MM.1S (cell line): Measurements from ENCODE around the gene SMC1B.

Experiments used
- EZH2 ChIP-seq: fragments of 300-600 bp; sonication (generic); optimal IDR thresholded peaks from 2 replicates; pipeline ENCODE3; 2017; ENCODE audit warnings: low read depth, mild to moderate bottlenecking, antibody characterized with exemption, low read length, mixed read lengths
- EZH2phosphoT487 ChIP-seq: fragments of 300-600 bp; sonication (generic); IDR thresholded peaks from 2 replicates; pipeline ENCODE4 v1.6.1; 2018; ENCODE audit warnings: antibody characterized with exemption, low read length
- TF ChIP-seq, protein P1 (sequence below): fragments of 300-600 bp; sonication (generic); IDR thresholded peaks from 2 replicates; pipeline ENCODE4 v1.5.1; 2016; ENCODE audit warnings: antibody characterized with exemption, low read length, mixed read lengths

GRCh38 chr22:45332001-45332400, 81.4 kb downstream of the SMC1B start:
- TF ChIP-seq, protein P1, sequence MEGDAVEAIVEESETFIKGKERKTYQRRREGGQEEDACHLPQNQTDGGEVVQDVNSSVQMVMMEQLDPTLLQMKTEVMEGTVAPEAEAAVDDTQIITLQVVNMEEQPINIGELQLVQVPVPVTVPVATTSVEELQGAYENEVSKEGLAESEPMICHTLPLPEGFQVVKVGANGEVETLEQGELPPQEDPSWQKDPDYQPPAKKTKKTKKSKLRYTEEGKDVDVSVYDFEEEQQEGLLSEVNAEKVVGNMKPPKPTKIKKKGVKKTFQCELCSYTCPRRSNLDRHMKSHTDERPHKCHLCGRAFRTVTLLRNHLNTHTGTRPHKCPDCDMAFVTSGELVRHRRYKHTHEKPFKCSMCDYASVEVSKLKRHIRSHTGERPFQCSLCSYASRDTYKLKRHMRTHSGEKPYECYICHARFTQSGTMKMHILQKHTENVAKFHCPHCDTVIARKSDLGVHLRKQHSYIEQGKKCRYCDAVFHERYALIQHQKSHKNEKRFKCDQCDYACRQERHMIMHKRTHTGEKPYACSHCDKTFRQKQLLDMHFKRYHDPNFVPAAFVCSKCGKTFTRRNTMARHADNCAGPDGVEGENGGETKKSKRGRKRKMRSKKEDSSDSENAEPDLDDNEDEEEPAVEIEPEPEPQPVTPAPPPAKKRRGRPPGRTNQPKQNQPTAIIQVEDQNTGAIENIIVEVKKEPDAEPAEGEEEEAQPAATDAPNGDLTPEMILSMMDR: no peak
- TF ChIP-seq EZH2 (no peak), EZH2phosphoT487 (no peak)
